H1 (cell line): Measurements from ENCODE around the gene SHROOM3. TPM values are rescaled to one million over a fixed set of nuclear protein-coding genes. Genes with fewer than 3 reads are reported as not detected.

Experiments
- CTCF ChIA-PET: fragments of 300-600 bp; sonication (Branson Sonifier 250); formaldehyde crosslinking; loops from one replicate; lab custom pipeline; 2021; ENCODE audit not compliant: partially characterized antibody; lab: Charles Lee
- POLR2A ChIA-PET: fragments of 300-600 bp; sonication (Branson Sonifier 250); formaldehyde crosslinking; loops from one replicate; lab custom pipeline; 2021; ENCODE audit warnings: inconsistent platforms; ENCODE audit not compliant: partially characterized antibody; lab: Charles Lee
- DNase-seq, 2 experiments: peaks; one replicate each; pipeline versions ENCODE4 v3.0.0 to v3.0.0-alpha.2; 2010 to 2022; ENCODE audit warnings: low spot score in 2 of 2, low read depth in 1 of 2, mixed read lengths in 1 of 2
- FAIRE-seq: peaks from 2 replicates; lab custom pipeline; 2011; peaks lifted over from hg19 to GRCh38; lab: Jason Lieb, UNC
- H2AFZ ChIP-seq: 2 replicates; pipeline ENCODE4 v1.8.1; 2012; ENCODE audit warnings: low read length, inconsistent platforms
- H2AK5ac ChIP-seq: 2 replicates; pipeline ENCODE4 v1.6.1; 2013; ENCODE audit warnings: low read depth, low read length
- H2BK120ac ChIP-seq: replicated peaks from 2 replicates; pipeline ENCODE3; 2013; ENCODE audit warnings: low read depth, low read length, inconsistent platforms
- H2BK12ac ChIP-seq: 2 replicates; pipeline ENCODE4 v1.6.1; 2013; ENCODE audit warnings: low read depth, low read length
- H2BK15ac ChIP-seq: 2 replicates; pipeline ENCODE4 v1.6.1; 2013; ENCODE audit warnings: low read length
- H2BK20ac ChIP-seq: 2 replicates; pipeline ENCODE4 v1.6.1; 2013; ENCODE audit warnings: low read length
- H2BK5ac ChIP-seq: 2 replicates; pipeline ENCODE4 v1.6.1; 2013; ENCODE audit warnings: low read depth, low read length
- H3K14ac ChIP-seq: 2 replicates; pipeline ENCODE4 v1.6.1; 2013; ENCODE audit warnings: inconsistent platforms; ENCODE audit not compliant: insufficient read length
- H3K18ac ChIP-seq: 2 replicates; pipeline ENCODE4 v1.6.1; 2013; ENCODE audit warnings: low read length; ENCODE audit errors: extremely low read depth
- H3K23ac ChIP-seq: 2 replicates; pipeline ENCODE4 v1.6.1; 2013; ENCODE audit warnings: inconsistent platforms; ENCODE audit not compliant: insufficient read length
- H3K23me2 ChIP-seq: 2 replicates; pipeline ENCODE4 v1.6.1; 2013; ENCODE audit warnings: low read depth, low read length
- H3K27ac ChIP-seq: 2 replicates; pipeline ENCODE4 v1.6.1; 2011; ENCODE audit warnings: low read depth, low read length, inconsistent platforms
- H3K27me3 ChIP-seq, 4 experiments: replicated peaks in 1 of 4; 1 replicate in 1 of 4; 2 replicates in 3 of 4; pipeline versions ENCODE4 v1.6.1 to v1.8.1; 2011 to 2013; ENCODE audit warnings: low read length in 3 of 4, mild to moderate bottlenecking in 3 of 4, inconsistent platforms in 2 of 4, mixed read lengths in 2 of 4, moderate library complexity in 1 of 4; ENCODE audit not compliant: control insufficient read depth in 3 of 4, insufficient read depth in 3 of 4; ENCODE audit errors: extremely low read depth in 1 of 4
- H3K36me3 ChIP-seq, 4 experiments: 2 replicates each; pipeline versions ENCODE4 v1.6.1 to v1.8.1; 2011 to 2013; ENCODE audit warnings: mild to moderate bottlenecking in 4 of 4, low read length in 3 of 4, moderate library complexity in 2 of 4, control low read depth in 1 of 4, inconsistent platforms in 1 of 4; ENCODE audit not compliant: insufficient read depth in 4 of 4, control insufficient read depth in 2 of 4
- H3K4ac ChIP-seq: replicated peaks from 2 replicates; pipeline ENCODE3; 2013; ENCODE audit warnings: low read length, low read depth, mixed read lengths, inconsistent platforms; ENCODE audit not compliant: insufficient read length
- H3K4me1 ChIP-seq, 4 experiments: replicated peaks in 1 of 4; 1 replicate in 1 of 4; 2 replicates in 3 of 4; pipeline versions ENCODE4 v1.6.1 to v1.8.1; 2011 to 2013; ENCODE audit warnings: low read length in 3 of 4, inconsistent platforms in 2 of 4, mixed read lengths in 1 of 4; ENCODE audit not compliant: insufficient read depth in 4 of 4, control insufficient read depth in 3 of 4
- H3K4me2 ChIP-seq, 2 experiments: 2 replicates each; pipeline versions ENCODE4 v1.6.1 to v1.8.1; 2011 to 2013; ENCODE audit warnings: low read depth in 2 of 2, low read length in 2 of 2, control low read depth in 1 of 2, inconsistent platforms in 1 of 2, mild to moderate bottlenecking in 1 of 2; ENCODE audit not compliant: insufficient read depth in 1 of 2
- H3K4me3 ChIP-seq, 4 experiments: fragments of 200-600, 300-600 bp in 1 of 4; sonication (generic), shearing (Covaris generic), sonication (Bioruptor Twin) in 1 of 4; 2 replicates each; pipeline versions ENCODE4 v1.5.1 to v1.8.1; 2011 to 2016; ENCODE audit warnings: low read length in 4 of 4, low read depth in 3 of 4, control low read depth in 2 of 4, inconsistent platforms in 2 of 4, mild to moderate bottlenecking in 2 of 4, mixed read lengths in 1 of 4, moderate library complexity in 1 of 4; ENCODE audit not compliant: insufficient read depth in 2 of 4; ENCODE audit errors: extremely low read depth in 1 of 4
- H3K56ac ChIP-seq: replicated peaks from 2 replicates; pipeline ENCODE3; 2013; ENCODE audit warnings: low read depth, mild to moderate bottlenecking, mixed read lengths, low read length, inconsistent platforms; ENCODE audit not compliant: insufficient read length
- H3K79me1 ChIP-seq: 2 replicates; pipeline ENCODE4 v1.6.1; 2013; ENCODE audit warnings: low read depth, low read length, control low read depth
- H3K79me2 ChIP-seq, 2 experiments: 2 replicates each; pipeline versions ENCODE4 v1.6.1 to v1.8.1; 2012 to 2013; ENCODE audit warnings: low read length in 2 of 2, mild to moderate bottlenecking in 2 of 2, inconsistent platforms in 1 of 2; ENCODE audit not compliant: insufficient read depth in 2 of 2, control insufficient read depth in 1 of 2
- H3K9ac ChIP-seq, 4 experiments: replicated peaks in 1 of 4; 1 replicate in 1 of 4; 2 replicates in 3 of 4; pipeline versions ENCODE4 v1.6.1 to v1.8.1; 2011 to 2013; ENCODE audit warnings: low read depth in 3 of 4, low read length in 3 of 4, control low read depth in 2 of 4, mild to moderate bottlenecking in 2 of 4, moderate library complexity in 2 of 4, inconsistent platforms in 1 of 4; ENCODE audit errors: extremely low read depth in 1 of 4
- H3K9me3 ChIP-seq, 2 experiments: 2 replicates each; pipeline versions ENCODE4 v1.6.1 to v1.8.1; 2012 to 2013; ENCODE audit warnings: mild to moderate bottlenecking in 2 of 2, moderate library complexity in 2 of 2, control low read depth in 1 of 2, inconsistent platforms in 1 of 2, low read depth in 1 of 2, low read length in 1 of 2, mixed read lengths in 1 of 2; ENCODE audit not compliant: insufficient read depth in 2 of 2
- H4K20me1 ChIP-seq, 2 experiments: replicated peaks in 1 of 2; 2 replicates each; pipeline versions ENCODE3 to v1.8.1; 2011 to 2013; ENCODE audit warnings: inconsistent platforms in 2 of 2, low read length in 2 of 2, mild to moderate bottlenecking in 1 of 2; ENCODE audit not compliant: insufficient read depth in 2 of 2, control insufficient read depth in 1 of 2
- H4K5ac ChIP-seq: 2 replicates; pipeline ENCODE4 v1.6.1; 2013; ENCODE audit warnings: low read length, low read depth, mixed read lengths, inconsistent platforms; ENCODE audit not compliant: insufficient read length
- H4K8ac ChIP-seq: 2 replicates; pipeline ENCODE4 v1.8.0; 2013; ENCODE audit warnings: mild to moderate bottlenecking, moderate library complexity, low read length, inconsistent platforms; ENCODE audit not compliant: insufficient read depth; ENCODE audit errors: extremely low read depth
- H4K91ac ChIP-seq: replicated peaks from 2 replicates; pipeline ENCODE3; 2013; ENCODE audit warnings: low read length, mixed read lengths, inconsistent platforms; ENCODE audit not compliant: insufficient read length
- ASH2L ChIP-seq: fragments of 200-600, 300-600 bp; sonication (generic); IDR thresholded peaks from one replicate; pipeline ENCODE4 v1.7.1; 2017; ENCODE audit warnings: low read length
- ATF2 ChIP-seq: IDR thresholded peaks from 2 replicates; pipeline ENCODE4 v1.6.1; 2012; ENCODE audit warnings: low read length, inconsistent platforms
- BRCA1 ChIP-seq: IDR thresholded peaks from 2 replicates; pipeline ENCODE4 v1.6.1; 2012; ENCODE audit warnings: low read depth, low read length, improper control_type of control experiment
- CHD2 ChIP-seq: IDR thresholded peaks from 2 replicates; pipeline ENCODE4 v1.6.1; 2012; ENCODE audit warnings: low read length, improper control_type of control experiment
- EGR1 ChIP-seq: IDR thresholded peaks from 2 replicates; pipeline ENCODE4 v1.6.1; 2011; ENCODE audit warnings: low read depth, low read length, borderline replicate concordance
- FOSL1 ChIP-seq: IDR thresholded peaks from 2 replicates; pipeline ENCODE4 v1.6.1; 2011; ENCODE audit warnings: mild to moderate bottlenecking, low read depth, low read length, moderate library complexity; ENCODE audit not compliant: insufficient read depth
- HDAC6 ChIP-seq: IDR thresholded peaks from one replicate; pipeline ENCODE4 v1.7.1; 2012; ENCODE audit warnings: low read depth, mild to moderate bottlenecking, inconsistent platforms, low read length, moderate library complexity
- JUND ChIP-seq: IDR thresholded peaks from 2 replicates; pipeline ENCODE4 v1.6.1; 2011; ENCODE audit warnings: mild to moderate bottlenecking, improper control_type of control experiment, low read length
- RFX5 ChIP-seq: IDR thresholded peaks from 2 replicates; pipeline ENCODE4 v1.6.1; 2011; ENCODE audit warnings: low read depth, low read length, improper control_type of control experiment, borderline replicate concordance
- SAP30 ChIP-seq: fragments of 300-600 bp; sonication (generic); IDR thresholded peaks from 2 replicates; pipeline ENCODE4 v1.7.1; 2012; ENCODE audit warnings: low read length, moderate library complexity, mild to moderate bottlenecking, inconsistent platforms; ENCODE audit not compliant: insufficient read depth, insufficient replicate concordance
- SIN3A ChIP-seq, 2 experiments: IDR thresholded peaks in 1 of 2; conservative IDR thresholded peaks in 1 of 2; 2 replicates each; pipeline ENCODE4 v1.6.1; 2011 to 2012; ENCODE audit warnings: low read length in 2 of 2, improper control_type of control experiment in 1 of 2, low read depth in 1 of 2, mild to moderate bottlenecking in 1 of 2
- SUZ12 ChIP-seq: fragments of 200-600 bp; sonication (generic); IDR thresholded peaks from 2 replicates; pipeline ENCODE4 v1.6.1; 2012; ENCODE audit warnings: mild to moderate bottlenecking, inconsistent platforms, low read length, moderate library complexity, mixed read lengths
- TEAD4 ChIP-seq: IDR thresholded peaks from 2 replicates; pipeline ENCODE4 v1.6.1; 2012; ENCODE audit warnings: low read depth, low read length, inconsistent platforms, mixed read lengths
- polyA plus RNA-seq, 7 experiments: library from polyadenylated mRNA; depleted of rRNA in 3 of 7; stranded (reverse) in 5 of 7; unstranded in 2 of 7; fragments of >200 nt in 5 of 7; fragments of 200-250 nt in 2 of 7; gene quantifications; 1 replicate in 5 of 7; 2 replicates in 1 of 7; 4 replicates in 1 of 7; pipeline versions ENCODE4 v1.2.1 to v1.2.3, GENCODE V29; 2011 to 2013; ENCODE audit warnings: missing spikeins in 2 of 7, mixed read lengths in 2 of 7
- total RNA-seq: library from RNA; stranded (reverse); fragmentation: NEBNext Ultra II Directional; extraction: Animal tissue kit (Norgen Biotek cat#: 25700); gene quantifications from 2 replicates; pipeline ENCODE4 v1.2.1, GENCODE V29; 2021

Gene SHROOM3
- total and polyA plus RNA-seq, 2 of the 8 experiments (the other 6 are each of a cell fraction or from before 2014, with no cell fraction given): 15.8 to 34.0 TPM

DNA sequence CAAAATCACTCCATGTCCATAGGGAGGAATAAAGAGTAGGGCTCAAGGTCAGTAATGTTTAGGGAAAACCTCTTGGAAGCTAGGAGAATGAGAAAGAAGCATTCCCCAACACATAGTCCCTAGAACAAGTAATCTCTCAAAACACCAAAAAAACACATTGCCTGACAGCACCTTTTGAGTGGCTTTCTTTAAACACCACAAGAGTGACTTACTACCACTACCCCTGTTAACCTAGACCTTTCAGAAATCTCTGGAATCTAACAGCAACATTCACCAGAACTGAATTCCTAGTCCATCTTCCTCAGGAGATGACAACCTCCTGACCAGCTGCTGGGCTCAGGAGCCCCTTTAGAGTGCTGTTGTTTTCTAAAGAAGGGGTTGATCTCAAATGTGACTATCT lies 320.7 kb downstream of the SHROOM3 start:
- no peak for FAIRE-seq
- no peak overlapping the region for H2BK20ac ChIP-seq
- no peaks in the 10 kb centered on the region for H3K4me1 ChIP-seq
- POLR2A ChIA-PET: no interaction called here
- H3K9ac ChIP-seq: no peak overlapping the region
- no peak overlapping the region for H2BK120ac ChIP-seq
- peaks cover 11 to 63% (median 34%) of the 10 kb centered on the region in 4 experiments for H3K36me3 ChIP-seq
- H3K4me2 ChIP-seq: no peak overlapping the region
- H3K56ac ChIP-seq: no peak overlapping the region
- H3K14ac ChIP-seq: no peak overlapping the region
- no peaks in the 10 kb centered on the region for H3K27me3 ChIP-seq
- CTCF ChIA-PET: interaction anchor here (0.6 to 4.1 kb wide), 11 partner anchors 9 to 251 kb away, joined by 3 to 37 read pairs (median 4); no protein-coding TSS in a partner anchor
- no peaks in the 10 kb centered on the region for H3K23me2 ChIP-seq
- H3K79me1 ChIP-seq: no peaks in the 10 kb centered on the region; the same call in 1 of the 2 replicates
- no peak overlapping the region for H3K4me3 ChIP-seq
- no peak overlapping the region for H4K91ac ChIP-seq
- H4K5ac ChIP-seq: no peak overlapping the region
- no peaks in the 10 kb centered on the region for H4K20me1 ChIP-seq
- H2AFZ ChIP-seq: no peak overlapping the region
- H2BK5ac ChIP-seq: no peak overlapping the region
- no peak overlapping the region for H3K27ac ChIP-seq
- no peak overlapping the region for H3K18ac ChIP-seq
- no peak overlapping the region for H2BK12ac ChIP-seq
- no peak for DNase-seq
- no peak overlapping the region for H2AK5ac ChIP-seq
- H2BK15ac ChIP-seq: no peak overlapping the region
- no peak overlapping the region for H3K23ac ChIP-seq
- H4K8ac ChIP-seq: no peak overlapping the region
- 0 out of 4 replicates have a peak, but pooled peaks cover 0 to 3% of the 10 kb centered on the region in 2 experiments for H3K9me3 ChIP-seq
- no peaks in the 10 kb centered on the region for H3K79me2 ChIP-seq
- H3K4ac ChIP-seq: no peak overlapping the region
- TF ChIP-seq SAP30 (no peak), JUND (no peak), SIN3A (conservative IDR thresholded peaks at IDR 0.05 in 1 of 2, IDR thresholded peaks at IDR 0.05 in 1 of 2; ENCODE audit: low read depth in 1 of 2, low read length in 2 of 2) (no peak), ATF2 (no peak), TEAD4 (no peak), ASH2L (no peak), FOSL1 (no peak), CHD2 (no peak), RFX5 (no peak), HDAC6 (no peak), SUZ12 (no peak), BRCA1 (no peak), EGR1 (no peak)
